Activated CD8-positive, alpha-beta T cell treated with anti-CD3 and anti-CD28 coated beads for 36 hours (primary cell): Measurements from ENCODE around the gene RNU6-1. TPM values are rescaled to one million over a fixed set of nuclear protein-coding genes. Genes with fewer than 3 reads are reported as not detected.

Experiments
- ATAC-seq: fragments of 200-7000 bp; cut with Tn5 transposase; one replicate; pipeline ENCODE4 v1.10.0; 2021; ENCODE audit warnings: mild to moderate bottlenecking, moderate library complexity
- CTCF ChIA-PET: fragments of 350-600 bp; sonication (Branson Sonifier 250); formaldehyde crosslinking; loops from one replicate; lab custom pipeline; 2021; ENCODE audit warnings: antibody characterized with exemption; lab: Charles Lee
- POLR2A ChIA-PET: fragments of 350-600 bp; sonication (Branson Sonifier 250); formaldehyde crosslinking; loops from one replicate; lab custom pipeline; 2021; ENCODE audit warnings: antibody characterized with exemption; lab: Charles Lee
- DNase-seq: peaks from one replicate; pipeline ENCODE4 v3.0.0-alpha.2; 2020
- H3K27ac Mint-ChIP-seq: one replicate; pipeline ENCODE4 v1.8.0; 2021; ENCODE audit warnings: mild to moderate bottlenecking, mixed read lengths
- H3K27me3 Mint-ChIP-seq: one replicate; pipeline ENCODE4 v1.8.0; 2021; ENCODE audit warnings: mixed read lengths
- H3K36me3 Mint-ChIP-seq: one replicate; pipeline ENCODE4 v1.8.0; 2021; ENCODE audit warnings: low read depth, mixed read lengths
- H3K4me1 Mint-ChIP-seq: one replicate; pipeline ENCODE4 v1.8.0; 2021; ENCODE audit warnings: low read depth, mixed read lengths
- H3K4me3 Mint-ChIP-seq: one replicate; pipeline ENCODE4 v1.8.0; 2021; ENCODE audit warnings: mild to moderate bottlenecking, moderate library complexity, mixed read lengths
- H3K9me3 Mint-ChIP-seq: one replicate; pipeline ENCODE4 v1.8.0; 2021; ENCODE audit warnings: mixed read lengths
- CTCF ChIP-seq: fragments of 200-600 bp; IDR thresholded peaks from one replicate; pipeline ENCODE4 v1.8.0; 2022; ENCODE audit warnings: antibody characterized with exemption, mild to moderate bottlenecking
- intact Hi-C: fragments of 100-400 bp; cut with micrococcal nuclease; formaldehyde crosslinking; loops from one replicate; pipeline ENCODE4 v1.10.0; 2022
- total RNA-seq, 2 experiments: library from RNA; stranded (reverse); gene quantifications; one replicate each; pipeline ENCODE4 v1.2.3, GENCODE V29; 2021

Gene RNU6-1
- total RNA-seq, 2 experiments from 2014 or later, result not detected

DNA sequence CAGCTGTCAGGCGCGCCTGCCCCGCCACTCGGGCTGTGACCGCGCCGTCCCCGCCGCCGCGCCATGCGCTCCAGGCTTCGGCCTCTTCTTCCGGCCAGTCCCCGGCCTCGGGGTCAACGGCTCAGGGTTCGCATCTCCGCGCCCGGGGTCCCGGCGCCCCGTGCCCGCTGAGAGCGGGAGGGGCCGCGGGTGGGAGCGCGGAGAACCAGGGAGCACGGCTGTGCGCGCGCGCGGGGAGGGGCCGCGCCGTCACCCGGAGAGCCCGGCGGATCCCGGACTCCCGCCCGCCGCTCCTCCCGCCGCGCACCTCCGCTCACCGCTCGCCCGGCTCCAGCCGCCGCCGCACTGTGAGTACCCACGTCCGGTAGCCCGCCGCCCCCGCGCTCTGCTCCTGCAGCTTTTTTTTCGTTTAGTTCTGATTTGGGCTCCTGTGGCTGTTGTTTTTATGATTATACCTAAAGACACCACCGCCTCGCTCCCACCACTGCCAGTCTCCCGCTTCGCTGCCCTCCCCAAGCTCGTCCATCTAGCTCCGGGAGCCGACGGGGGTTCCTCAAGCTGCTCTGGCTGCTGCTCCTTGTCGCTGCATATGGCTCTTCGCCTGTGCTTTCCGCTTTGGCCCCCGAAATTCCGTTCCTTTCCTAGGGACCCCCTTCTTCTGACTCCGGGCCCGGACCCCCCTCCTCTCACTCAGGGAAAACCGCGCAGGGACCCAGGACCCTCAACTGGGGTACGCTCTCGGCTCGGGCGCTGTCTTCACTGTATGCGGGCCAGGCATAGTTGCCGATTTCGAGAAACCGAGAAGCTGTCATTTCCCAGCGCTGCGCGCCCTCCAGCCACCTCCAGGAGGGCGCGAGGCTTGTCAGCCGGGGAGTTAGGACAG, 16.3 kb downstream of the RNU6-1 start:
- H3K27ac Mint-ChIP-seq, result no peak overlapping the region
- peaks cover 44% of the 10 kb centered on the region for H3K4me1 Mint-ChIP-seq
- intact Hi-C loops, result no loop called here
- POLR2A ChIA-PET, result interaction anchor here (0.6 to 1.4 kb wide), 4 partner anchors 11 to 302 kb away, joined by 3 read pairs; no protein-coding TSS in a partner anchor
- CTCF ChIA-PET, result interaction anchor here (1.1 to 3.4 kb wide), 6 partner anchors 9 to 877 kb away, joined by 3 to 15 read pairs (median 4); no protein-coding TSS in a partner anchor
- peaks cover 73% of the 10 kb centered on the region for H3K27me3 Mint-ChIP-seq
- ATAC-seq (peak; percentile 18), DNase-seq (no peak)
- peak overlapping the region; percentile 67 for H3K4me3 Mint-ChIP-seq
- H3K36me3 Mint-ChIP-seq, result no peaks in the 10 kb centered on the region
- no peak for TF ChIP-seq CTCF
- H3K9me3 Mint-ChIP-seq, result no peaks in the 10 kb centered on the region

DNA sequence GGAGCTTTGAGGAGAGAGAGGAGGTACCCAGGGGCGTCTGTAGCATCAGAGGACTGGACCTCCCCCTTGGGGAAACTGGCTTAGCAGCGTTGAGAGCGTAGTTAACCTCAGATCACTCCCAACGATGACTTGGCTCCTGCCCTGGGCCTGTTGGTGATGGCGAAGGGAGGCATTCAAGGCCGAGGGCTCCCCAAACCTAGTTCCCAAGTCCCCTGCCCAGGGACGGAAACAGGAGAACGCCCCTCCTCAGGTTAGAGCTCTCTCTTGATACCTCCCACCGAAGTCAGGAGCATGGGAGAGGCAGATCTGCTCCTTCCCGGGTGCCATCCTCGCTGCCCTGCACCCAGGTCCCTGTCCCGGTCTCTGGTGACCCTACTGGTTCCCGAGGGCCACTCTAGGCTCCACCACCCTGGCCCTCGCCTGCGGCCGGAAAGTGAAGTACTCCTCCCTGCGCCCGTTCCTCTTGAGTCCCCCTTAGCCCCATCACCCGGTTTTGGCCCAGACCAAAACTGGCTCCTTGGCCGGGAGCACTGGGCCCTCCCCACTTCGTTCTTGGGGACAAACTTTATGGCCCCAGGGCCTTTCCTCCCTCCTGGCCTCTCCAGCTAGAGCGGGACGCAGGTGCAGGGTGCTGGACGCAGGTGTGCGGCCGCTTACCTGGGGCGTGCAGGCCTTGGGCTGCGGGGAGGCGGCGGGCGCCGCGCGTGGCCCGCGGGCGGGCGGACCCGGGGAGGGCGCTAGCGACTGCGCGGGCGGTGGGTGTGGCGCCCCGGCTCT, 17.1 kb downstream of the RNU6-1 start:
- CTCF ChIA-PET, result interaction anchor here (1.8 kb wide), 2 partner anchors 10 to 365 kb away, joined by 5 to 6 read pairs; no protein-coding TSS in a partner anchor
- no peaks in the 10 kb centered on the region for H3K36me3 Mint-ChIP-seq
- no peak overlapping the region for H3K4me3 Mint-ChIP-seq
- no peak for TF ChIP-seq CTCF
- no peak for ATAC-seq
- intact Hi-C loops, result no loop called here
- H3K27ac Mint-ChIP-seq, result no peak overlapping the region
- H3K4me1 Mint-ChIP-seq, result peaks cover 40% of the 10 kb centered on the region
- H3K27me3 Mint-ChIP-seq, result peaks cover 74% of the 10 kb centered on the region
- H3K9me3 Mint-ChIP-seq, result no peaks in the 10 kb centered on the region
- no peak for DNase-seq
- POLR2A ChIA-PET, result interaction anchor here (0.6 kb wide), 1 partner anchor 227 kb away, joined by 3 read pairs; no protein-coding TSS in a partner anchor

DNA sequence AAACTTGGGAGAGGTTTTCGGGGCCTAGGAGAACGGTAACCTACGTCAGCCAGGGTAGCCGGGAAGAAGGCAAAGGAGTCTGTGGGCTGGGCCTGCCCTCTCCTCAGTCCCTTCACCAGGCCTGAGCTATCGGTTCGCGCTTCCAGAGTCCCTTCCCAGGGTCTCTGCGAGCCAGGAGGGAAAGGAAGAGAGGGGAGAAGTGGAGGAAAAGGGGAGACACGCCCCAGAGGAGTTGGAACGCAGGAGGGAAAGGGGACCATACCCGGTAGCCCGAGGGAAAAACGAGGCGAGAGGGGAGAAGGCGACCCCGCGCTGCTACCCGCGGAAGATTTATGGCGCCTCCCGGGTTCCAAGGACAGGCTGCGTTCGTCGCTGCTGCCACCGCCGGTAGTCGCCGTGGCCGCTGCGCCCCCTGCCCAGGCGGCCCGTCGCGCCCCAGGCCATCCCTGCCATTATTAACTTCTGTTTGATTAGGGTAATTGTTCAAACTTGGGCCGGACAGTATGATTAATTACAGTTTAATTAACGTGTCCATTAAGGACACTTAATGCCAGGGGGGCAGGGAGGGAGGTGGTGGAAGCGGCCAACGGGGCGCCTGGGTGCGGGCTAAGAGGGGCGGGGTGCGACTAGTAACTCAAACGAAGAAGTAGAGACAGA, 17.9 kb downstream of the RNU6-1 start:
- no peak for TF ChIP-seq CTCF
- Mint-ChIP-seq H3K4me3 (no peak overlapping the region), H3K27me3 (peaks cover 82% of the 10 kb centered on the region), H3K9me3 (no peaks in the 10 kb centered on the region), H3K36me3 (no peaks in the 10 kb centered on the region), H3K4me1 (peaks cover 40% of the 10 kb centered on the region), H3K27ac (no peak overlapping the region)
- intact Hi-C loops, result no loop called here
- ChIA-PET POLR2A (interaction anchor here (1.0 to 1.4 kb wide), 2 partner anchors 8 to 9 kb away, joined by 3 to 4 read pairs; no protein-coding TSS in a partner anchor), CTCF (no interaction called here)
- ATAC-seq, result no peak
- no peak for DNase-seq

GRCh38 chr15:67820992-67821783, 18.7 kb downstream of the RNU6-1 start:
- intact Hi-C loops, result no loop called here
- ATAC-seq, result peak; percentile 72
- H3K27ac Mint-ChIP-seq, result no peak overlapping the region
- ChIA-PET CTCF (interaction anchor here (1.1 kb wide), 1 partner anchor 12 kb away, joined by 5 read pairs; no protein-coding TSS in a partner anchor), POLR2A (interaction anchor here (0.6 to 1.4 kb wide), 4 partner anchors 8 to 142 kb away, joined by 3 to 4 read pairs (median 3); no protein-coding TSS in a partner anchor)
- DNase-seq, result peak; percentile 61
- TF ChIP-seq CTCF, result no peak
- H3K27me3 Mint-ChIP-seq, result peaks cover 82% of the 10 kb centered on the region
- no peak overlapping the region for H3K4me3 Mint-ChIP-seq
- no peaks in the 10 kb centered on the region for H3K36me3 Mint-ChIP-seq
- H3K4me1 Mint-ChIP-seq, result peaks cover 37% of the 10 kb centered on the region
- H3K9me3 Mint-ChIP-seq, result no peaks in the 10 kb centered on the region
